Erythroblast (primary cell): Measurements from ENCODE around the gene SATB2.

Experiments used
- GATA1 ChIP-seq: IDR thresholded peaks from 2 replicates; pipeline ENCODE4 v1.6.1; 2011; ENCODE audit warnings: low read depth, mild to moderate bottlenecking, control low read depth, low read length, moderate library complexity
- POLR2A ChIP-seq: IDR thresholded peaks from 2 replicates; pipeline ENCODE4 v1.6.1; 2011; ENCODE audit warnings: mild to moderate bottlenecking, low read length

- TF ChIP-seq POLR2A: no peak
- TF ChIP-seq GATA1: no peak
Measured at GRCh38 chr2:199460101-199460671, 2.4 kb upstream of the SATB2 start.
